PFSK-1 (cell line): Measurements from ENCODE around the gene INF2.

ENCODE experiments used
- FOXP2 ChIP-seq: optimal IDR thresholded peaks from 2 replicates; pipeline ENCODE3; 2011; ENCODE audit warnings: borderline replicate concordance, control low read depth, inconsistent platforms; ENCODE audit not compliant: insufficient read depth; ENCODE audit errors: extremely low read length, extremely low read depth
- POLR2AphosphoS5 ChIP-seq: IDR thresholded peaks from 2 replicates; pipeline ENCODE4 v1.6.1; 2012; ENCODE audit warnings: low read depth, mild to moderate bottlenecking, control low read depth, low read length, moderate library complexity
- REST ChIP-seq, 2 experiments: IDR thresholded peaks; 2 replicates each; pipeline versions ENCODE4 v1.6.1 to v1.8.0; 2011 to 2012; ENCODE audit warnings: low read depth in 2 of 2, low read length in 2 of 2, control low read depth in 1 of 2, inconsistent platforms in 1 of 2, mild to moderate bottlenecking in 1 of 2, moderate library complexity in 1 of 2; ENCODE audit not compliant: insufficient read depth in 1 of 2
- SIN3A ChIP-seq: IDR thresholded peaks from 2 replicates; pipeline ENCODE4 v1.6.1; 2012; ENCODE audit warnings: mild to moderate bottlenecking, low read length, moderate library complexity, borderline replicate concordance; ENCODE audit not compliant: insufficient read depth
- TAF1 ChIP-seq: IDR thresholded peaks from 2 replicates; pipeline ENCODE4 v1.6.1; 2012; ENCODE audit warnings: low read length, control low read depth, borderline replicate concordance; ENCODE audit not compliant: insufficient read depth

DNA sequence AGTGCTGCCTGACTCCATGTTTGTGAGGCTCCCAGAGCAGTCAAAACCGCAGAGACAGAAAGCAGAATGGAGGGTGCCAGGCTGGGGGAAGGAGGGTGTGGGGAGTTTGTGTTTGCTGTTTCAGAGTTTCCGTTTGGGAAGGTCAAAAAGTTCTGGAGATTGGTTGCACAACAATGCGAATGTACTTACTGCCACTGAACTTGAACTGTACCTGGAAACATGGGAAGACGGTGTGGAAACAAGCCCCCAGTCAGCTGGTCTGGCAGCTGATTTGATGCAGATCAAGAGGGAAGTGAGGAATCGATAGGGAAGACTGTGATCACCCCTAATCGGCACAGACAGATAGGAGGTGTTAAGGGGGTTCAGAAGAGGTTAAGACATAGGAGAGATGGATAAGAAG lies 35.3 kb upstream of the INF2 start:
- TF ChIP-seq POLR2AphosphoS5 (no peak), SIN3A (no peak), REST (IDR thresholded peaks at IDR 0.05; ENCODE audit: insufficient read depth in 1 of 2, low read depth in 2 of 2, low read length in 2 of 2) (no peak), TAF1 (no peak), FOXP2 (no peak)
